ENCODE results near the gene LYAR.

DNA sequence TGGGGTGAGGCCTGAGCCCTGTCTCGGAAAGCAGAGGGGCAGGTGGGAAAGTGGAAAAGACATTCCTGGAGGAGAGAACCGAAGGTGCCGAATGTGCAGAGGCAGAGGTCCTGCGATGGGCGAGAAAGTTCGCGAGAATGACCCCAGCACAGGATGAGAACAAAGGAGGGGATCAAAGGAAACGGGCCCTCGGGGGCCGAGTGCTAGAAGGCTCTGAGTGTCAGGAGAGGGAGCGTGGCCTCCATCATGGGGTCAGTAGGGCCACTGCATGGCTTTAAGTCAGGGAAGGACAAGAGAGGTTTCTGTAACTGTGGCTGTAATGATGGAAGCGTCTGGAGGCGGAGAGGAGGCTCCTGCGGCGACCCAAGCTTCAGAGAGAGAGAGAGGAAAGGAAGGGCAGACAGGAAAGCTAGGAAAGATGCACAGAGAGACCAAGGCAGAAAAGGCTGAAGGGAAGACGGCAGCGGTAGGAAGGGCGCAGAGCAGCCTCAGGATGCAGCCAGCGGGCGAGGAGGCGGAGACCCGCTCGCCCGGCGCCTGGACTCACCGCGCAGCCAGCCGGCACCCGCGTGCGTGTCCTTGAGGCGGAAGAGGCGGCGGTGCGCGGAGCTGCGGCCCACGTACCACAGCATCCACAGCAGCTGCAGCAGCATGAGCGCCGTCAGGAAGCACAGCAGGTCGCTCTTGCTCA lies 63.9 kb downstream of the LYAR start:
- TF ChIP-seq EP300 (IDR thresholded peaks at IDR 0.05) (no peak), POLR2AphosphoS5 (IDR thresholded peaks at IDR 0.05) (no peak), POLR2A (IDR thresholded peaks at IDR 0.05) (no peak)
- TF ChIP-seq, protein P1, sequence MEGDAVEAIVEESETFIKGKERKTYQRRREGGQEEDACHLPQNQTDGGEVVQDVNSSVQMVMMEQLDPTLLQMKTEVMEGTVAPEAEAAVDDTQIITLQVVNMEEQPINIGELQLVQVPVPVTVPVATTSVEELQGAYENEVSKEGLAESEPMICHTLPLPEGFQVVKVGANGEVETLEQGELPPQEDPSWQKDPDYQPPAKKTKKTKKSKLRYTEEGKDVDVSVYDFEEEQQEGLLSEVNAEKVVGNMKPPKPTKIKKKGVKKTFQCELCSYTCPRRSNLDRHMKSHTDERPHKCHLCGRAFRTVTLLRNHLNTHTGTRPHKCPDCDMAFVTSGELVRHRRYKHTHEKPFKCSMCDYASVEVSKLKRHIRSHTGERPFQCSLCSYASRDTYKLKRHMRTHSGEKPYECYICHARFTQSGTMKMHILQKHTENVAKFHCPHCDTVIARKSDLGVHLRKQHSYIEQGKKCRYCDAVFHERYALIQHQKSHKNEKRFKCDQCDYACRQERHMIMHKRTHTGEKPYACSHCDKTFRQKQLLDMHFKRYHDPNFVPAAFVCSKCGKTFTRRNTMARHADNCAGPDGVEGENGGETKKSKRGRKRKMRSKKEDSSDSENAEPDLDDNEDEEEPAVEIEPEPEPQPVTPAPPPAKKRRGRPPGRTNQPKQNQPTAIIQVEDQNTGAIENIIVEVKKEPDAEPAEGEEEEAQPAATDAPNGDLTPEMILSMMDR (IDR thresholded peaks at IDR 0.05), result no peak

All from sigmoid colon (tissue), 4 donors.